ENCODE data around the gene AWAT2. TPM values are rescaled to one million over a fixed set of nuclear protein-coding genes. Genes with fewer than 3 reads are reported as not detected.

Gene AWAT2, protein sequence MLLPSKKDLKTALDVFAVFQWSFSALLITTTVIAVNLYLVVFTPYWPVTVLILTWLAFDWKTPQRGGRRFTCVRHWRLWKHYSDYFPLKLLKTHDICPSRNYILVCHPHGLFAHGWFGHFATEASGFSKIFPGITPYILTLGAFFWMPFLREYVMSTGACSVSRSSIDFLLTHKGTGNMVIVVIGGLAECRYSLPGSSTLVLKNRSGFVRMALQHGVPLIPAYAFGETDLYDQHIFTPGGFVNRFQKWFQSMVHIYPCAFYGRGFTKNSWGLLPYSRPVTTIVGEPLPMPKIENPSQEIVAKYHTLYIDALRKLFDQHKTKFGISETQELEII
- total RNA-seq (2022; extraction: Qiagen RNA extraction; ENCODE audit: low read depth), result not detected in 5 replicates

DNA sequence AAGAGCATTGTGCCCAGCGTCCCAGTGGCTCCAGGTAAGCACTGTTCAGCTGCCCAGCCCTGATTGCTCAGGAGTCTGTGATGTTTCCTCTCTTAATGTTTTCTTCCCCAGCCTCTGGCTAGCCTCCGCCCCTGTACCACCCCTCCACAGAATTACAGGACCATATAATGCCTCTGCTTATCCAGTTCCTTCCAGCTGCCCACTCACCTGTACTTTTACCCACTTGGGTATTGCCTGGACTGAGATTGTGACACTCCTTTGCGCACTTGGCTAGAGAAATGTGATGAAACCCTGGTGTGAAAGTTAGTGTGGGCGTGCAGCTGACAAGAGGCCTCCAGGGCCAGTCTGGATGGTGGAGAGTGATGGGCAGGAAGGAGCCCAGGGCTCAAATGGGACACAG, at the start of gene AWAT2:
Gene AWAT2 (minus strand): TSS at position 14 of the 400 bp plus-strand sequence. CDS start 6 bp downstream, at position 8.

DNA sequence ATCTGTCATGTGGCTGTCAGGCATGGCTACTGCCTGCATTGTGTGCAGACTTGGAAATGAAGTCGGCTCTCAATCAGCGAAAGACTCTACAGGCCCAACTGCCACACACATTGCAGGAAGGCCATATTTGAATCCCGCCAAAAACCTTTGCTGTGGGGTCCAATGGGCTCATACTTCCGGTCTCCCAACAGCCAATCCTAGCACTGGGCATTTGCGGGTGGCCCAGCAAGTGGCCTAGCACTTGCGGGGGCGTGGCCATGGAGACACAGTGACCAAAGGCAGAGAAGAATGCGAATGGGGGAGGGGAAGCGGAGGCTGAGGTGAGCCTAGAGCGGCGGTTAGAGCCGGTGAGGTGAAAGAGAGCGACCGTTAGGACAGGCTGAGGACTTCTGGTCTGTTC, 12.3 kb upstream of the AWAT2 start, which contains the start of gene OTUD6A:
Gene OTUD6A (plus strand): TSS at position 382 of the 400 bp plus-strand sequence. CDS start 68 bp downstream, outside the sequence.

Other genes starting within 250 kb of the AWAT2 start
- not detected in 5 replicates for gene OTUD6A, start 12.5 kb upstream of the AWAT2 start, total RNA-seq (2022; extraction: Qiagen RNA extraction; ENCODE audit: low read depth)
- gene IGBP1, start 83.5 kb upstream of the AWAT2 start, total RNA-seq (2022; extraction: Qiagen RNA extraction; ENCODE audit: low read depth), result 57.6 to 67.9 TPM (median 67.2 TPM) in 5 replicates
- not detected in 5 replicates for gene DGAT2L6, start 127.5 kb upstream of the AWAT2 start, total RNA-seq (2022; extraction: Qiagen RNA extraction; ENCODE audit: low read depth)
- not detected in 5 replicates for gene AWAT1, start 184.7 kb upstream of the AWAT2 start, total RNA-seq (2022; extraction: Qiagen RNA extraction; ENCODE audit: low read depth)
- 0.13 TPM in 1 of 5 replicates, not detected in the others for gene P2RY4, start 210.3 kb upstream of the AWAT2 start, total RNA-seq (2022; extraction: Qiagen RNA extraction; ENCODE audit: low read depth)
- gene ARR3, start 218.4 kb upstream of the AWAT2 start, total RNA-seq (2022; extraction: Qiagen RNA extraction; ENCODE audit: low read depth), result not detected in 5 replicates
- gene RAB41, start 232.2 kb upstream of the AWAT2 start, total RNA-seq (2022; extraction: Qiagen RNA extraction; ENCODE audit: low read depth), result not detected in 5 replicates
- 88.8 to 111 TPM (median 94.4 TPM) in 5 replicates for gene PDZD11, start 240.0 kb upstream of the AWAT2 start, total RNA-seq (2022; extraction: Qiagen RNA extraction; ENCODE audit: low read depth)
- gene KIF4A, start 240.2 kb upstream of the AWAT2 start, total RNA-seq (2022; extraction: Qiagen RNA extraction; ENCODE audit: low read depth), result 26.0 to 31.5 TPM (median 27.0 TPM) in 5 replicates

All from A549 treated with GW870086 at 1 μM for 4 hours (cell line).